Suprapubic skin (tissue), 4 donors: Measurements from ENCODE around the gene ENPP7.

Experiments used
- CTCF ChIP-seq, 2 donors: fragments of 200-600 bp in 1 of 2; fragments of 450-650 bp in 1 of 2; sonication (generic) in 1 of 2; IDR thresholded peaks; one replicate each; pipeline ENCODE4 v1.5.1; 2016 to 2019; ENCODE audit warnings: antibody characterized with exemption in 2 of 2, mild to moderate bottlenecking in 1 of 2, moderate library complexity in 1 of 2
- EP300 ChIP-seq: sonication (generic); formaldehyde crosslinking; IDR thresholded peaks from one replicate; pipeline ENCODE4 v1.6.1; 2017; ENCODE audit warnings: antibody characterized with exemption
- POLR2A ChIP-seq, 2 donors: fragments of 450-650 bp; IDR thresholded peaks; one replicate each; pipeline ENCODE4 v1.6.1; 2017; ENCODE audit warnings: antibody characterized with exemption in 2 of 2, mild to moderate bottlenecking in 2 of 2, moderate library complexity in 2 of 2
- POLR2AphosphoS5 ChIP-seq, 3 donors: sonication (generic); formaldehyde crosslinking; IDR thresholded peaks; one replicate each; pipeline ENCODE4 v1.6.1; 2017; ENCODE audit warnings: antibody characterized with exemption in 3 of 3

- TF ChIP-seq CTCF (IDR thresholded peaks at IDR 0.05) (no peak), POLR2A (IDR thresholded peaks at IDR 0.05) (no peak), POLR2AphosphoS5 (IDR thresholded peaks at IDR 0.05) (no peak), EP300 (no peak)
Measured at GRCh38 chr17:79735096-79735495, 4.4 kb downstream of the ENPP7 start.
